ENCODE measurements around the gene CHRM4.

CHRM4 gene

DNA sequence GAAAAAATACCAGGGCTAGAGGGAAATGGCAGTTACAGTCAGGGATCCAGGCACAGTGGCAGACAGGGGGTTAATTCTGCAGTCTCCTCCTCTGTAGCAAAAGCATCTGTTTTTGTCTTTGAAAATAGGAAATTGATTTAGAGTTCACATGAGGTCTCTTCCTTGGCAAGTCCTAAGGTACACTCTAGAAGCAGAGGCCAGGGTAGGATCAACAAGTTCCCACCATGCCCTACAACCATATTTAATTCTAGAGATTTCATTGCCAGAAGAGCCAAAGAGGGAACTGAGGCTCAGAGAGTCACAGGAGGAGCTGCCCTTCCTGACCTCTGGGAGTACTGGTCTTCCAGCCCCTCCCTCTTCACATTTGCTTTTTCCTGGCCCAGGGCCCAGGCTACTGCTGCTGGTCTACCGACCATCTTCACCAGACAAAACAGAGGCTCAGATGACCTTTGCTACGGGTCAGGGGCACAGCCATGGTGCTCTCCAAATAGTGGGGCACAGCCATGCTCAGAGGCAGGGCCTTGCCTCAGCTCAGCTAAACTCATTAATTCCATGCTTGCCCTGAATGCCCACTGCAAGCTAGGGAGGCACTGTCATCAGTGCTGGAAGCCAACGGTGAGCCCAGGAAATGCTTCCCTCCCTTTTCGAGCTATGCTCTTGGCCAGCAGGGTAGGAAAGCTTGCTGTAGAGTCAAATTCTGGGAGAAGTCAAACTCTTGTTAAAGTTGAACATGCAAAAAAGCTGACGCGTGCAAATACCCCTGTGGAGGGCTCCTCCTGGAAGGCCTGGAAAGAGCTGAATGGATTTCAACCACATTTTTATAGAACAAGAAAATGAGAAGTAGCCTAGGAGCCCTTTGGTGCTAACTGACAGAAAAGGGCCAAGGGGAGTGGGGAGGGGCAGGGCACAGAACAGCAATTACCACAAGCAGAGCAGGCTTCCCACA lies 11.7 kb upstream of the CHRM4 start:
- no peak for DNase-seq (ENCODE audit: low read depth)

DNA sequence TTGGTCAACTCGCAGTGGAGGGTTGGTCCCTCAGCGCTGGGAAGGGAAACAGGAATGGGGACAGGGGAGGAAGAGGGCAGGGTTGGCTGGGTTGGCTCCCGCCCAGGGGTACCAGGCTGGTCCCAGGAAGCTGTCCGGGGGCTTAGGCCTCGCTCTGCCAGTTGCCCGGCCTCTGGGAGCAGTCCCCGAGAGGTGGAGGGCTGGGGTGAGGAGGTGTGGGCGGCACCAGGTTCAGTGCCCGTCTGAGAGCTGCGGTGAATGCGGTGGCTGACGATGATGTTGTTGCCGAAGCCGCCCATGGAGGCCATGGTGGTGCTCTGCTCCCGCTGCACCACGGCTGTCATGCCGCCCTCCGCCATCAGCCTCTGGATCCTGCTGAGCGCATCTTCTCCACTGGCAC lies 6.0 kb upstream of the CHRM4 start:
- DNase-seq (ENCODE audit: low read depth), result no peak

DNA sequence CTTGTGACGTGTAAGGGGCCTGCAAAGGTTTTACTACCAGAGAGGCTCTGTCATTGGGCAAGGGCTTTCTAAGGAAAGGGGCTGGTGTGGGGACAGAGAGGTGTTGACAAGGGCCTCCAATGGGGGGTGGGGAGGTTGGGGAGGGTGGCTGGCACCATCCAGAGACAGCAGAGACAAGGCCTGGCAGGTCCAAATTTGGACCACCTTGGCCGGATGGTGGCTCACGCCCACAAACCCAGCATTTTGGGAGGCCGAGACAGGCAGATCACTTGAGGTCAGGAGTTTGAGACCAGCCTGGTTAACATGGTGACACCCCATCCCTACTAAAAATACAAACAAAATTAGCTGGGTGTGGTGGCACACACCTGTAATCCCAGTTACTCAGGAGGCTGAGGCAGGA lies 2.2 kb upstream of the CHRM4 start:
- no peak for DNase-seq (ENCODE audit: low read depth)

DNA sequence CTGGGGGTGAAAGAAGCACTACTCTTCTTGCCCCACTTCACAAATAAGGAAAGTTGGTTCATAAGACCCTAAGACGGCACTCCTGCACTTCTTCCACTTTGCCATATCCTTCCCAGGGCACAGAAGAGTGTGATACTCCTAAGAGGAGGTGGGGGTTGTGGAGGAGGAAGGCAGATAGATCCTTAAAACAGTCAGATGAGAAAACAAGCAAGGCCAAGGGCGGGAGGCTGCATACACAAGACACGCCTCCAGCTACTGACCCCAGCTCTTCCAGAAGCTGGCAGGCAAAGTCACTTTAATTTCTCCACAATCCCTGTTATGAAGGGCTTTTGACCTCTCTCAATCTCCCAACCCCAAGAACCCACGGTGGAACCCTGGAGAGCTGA lies 1.6 kb upstream of the CHRM4 start:
- no peak for DNase-seq (ENCODE audit: low read depth)

DNA sequence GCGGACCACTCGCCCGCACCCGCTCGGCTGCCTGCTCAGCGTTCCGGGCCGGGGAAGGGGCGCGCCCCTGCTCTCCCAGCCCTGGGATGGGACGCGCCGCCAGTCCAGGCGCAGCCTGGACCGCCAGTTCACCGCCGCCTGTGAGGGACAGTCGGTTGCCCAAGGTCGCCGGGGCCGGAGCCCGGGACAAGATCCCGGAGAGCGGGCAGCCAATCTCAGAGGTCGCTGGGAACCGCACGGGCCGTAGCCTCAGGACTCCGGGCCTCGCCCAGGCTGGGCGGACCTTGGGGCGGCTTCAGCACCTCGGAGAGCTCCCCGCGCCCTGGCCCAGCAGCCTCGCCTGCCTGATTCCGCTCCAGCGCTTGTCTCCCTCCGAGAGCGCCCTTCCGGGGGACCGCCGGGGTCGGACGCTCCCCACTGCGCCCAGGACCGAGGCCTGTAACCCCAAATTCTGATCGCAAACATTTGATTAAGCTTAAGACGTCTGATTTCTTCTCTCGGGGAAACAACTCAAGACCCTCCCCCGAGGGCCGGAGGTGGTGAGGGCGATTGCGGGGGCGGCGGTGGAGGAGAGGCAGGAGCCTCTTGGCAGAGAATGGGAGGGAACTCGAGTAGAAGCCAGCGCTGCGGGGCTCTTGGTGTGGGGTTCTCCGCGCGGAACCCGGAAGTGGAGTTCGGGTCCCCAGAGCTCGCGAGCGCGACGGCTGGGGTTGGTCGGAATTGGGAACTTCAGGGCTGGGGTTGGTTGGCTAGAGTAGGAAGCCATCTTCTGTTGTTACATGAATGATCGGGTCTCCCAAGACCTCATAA lies 1.1 kb upstream of the CHRM4 start:
- peak; percentile 57 for DNase-seq (ENCODE audit: low read depth)

DNA sequence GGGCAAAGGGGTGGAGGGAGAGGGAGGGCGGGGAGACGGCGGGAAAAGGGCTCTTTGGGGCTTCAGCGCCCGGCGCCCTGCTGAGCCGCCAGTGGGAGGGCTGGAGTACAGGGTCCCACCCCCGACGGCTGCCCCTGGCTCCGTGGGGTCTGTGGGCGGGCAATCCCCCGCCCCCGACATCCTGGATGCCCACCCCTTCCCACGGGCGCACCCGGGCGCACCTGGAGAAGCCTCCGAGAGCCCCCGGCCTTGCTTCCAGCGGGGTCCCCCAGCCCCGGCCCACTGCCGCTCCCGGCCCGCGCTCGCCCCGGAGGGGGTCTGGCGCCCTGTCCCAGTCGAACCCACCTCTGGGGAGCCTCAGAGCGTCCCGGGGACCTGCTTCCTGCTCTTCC lies 394 bp downstream of the CHRM4 start:
- no peak for DNase-seq (ENCODE audit: low read depth)

DNA sequence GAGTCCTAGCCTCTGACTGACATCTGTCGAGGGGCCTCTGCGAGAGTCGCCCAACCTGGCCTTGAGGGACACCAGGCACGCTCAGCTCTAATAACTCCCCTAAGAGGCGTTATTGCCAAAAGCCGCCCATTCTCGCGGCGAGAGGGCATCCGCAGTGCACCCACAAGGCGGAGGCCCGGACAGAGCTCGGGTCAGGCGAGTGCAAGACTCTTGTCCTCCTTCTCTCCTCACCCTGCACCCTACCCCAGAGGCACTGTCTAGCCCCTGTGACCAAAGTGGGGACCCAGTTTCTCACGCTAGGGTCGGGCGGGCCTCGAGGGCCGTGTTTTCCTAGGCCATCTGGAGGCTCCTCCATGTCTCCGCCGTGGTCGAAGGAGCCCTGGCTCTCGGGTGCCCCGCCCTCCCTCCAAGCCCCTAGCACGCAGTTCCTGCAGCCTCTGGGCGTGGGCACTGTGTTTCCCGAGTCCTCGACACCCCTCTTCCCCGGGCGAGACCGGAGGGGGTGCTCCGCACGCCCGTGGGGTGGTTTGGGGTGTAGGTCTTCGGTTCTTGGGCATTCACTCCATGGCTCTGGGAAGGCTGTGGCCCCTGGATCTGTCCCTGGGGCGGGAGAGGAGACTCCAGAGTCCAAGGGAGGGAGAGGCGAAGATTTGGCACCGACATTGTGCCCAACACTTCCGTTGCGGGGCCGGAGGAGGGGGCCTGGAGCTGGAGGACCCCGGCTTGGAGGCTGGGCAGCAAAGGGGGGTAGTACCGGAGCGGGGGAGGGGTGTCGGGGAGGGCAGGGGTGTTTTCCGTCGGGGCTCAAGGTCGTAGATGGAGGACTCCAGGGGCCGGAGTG lies 1.0 kb downstream of the CHRM4 start:
- DNase-seq (ENCODE audit: low read depth), result no peak

DNA sequence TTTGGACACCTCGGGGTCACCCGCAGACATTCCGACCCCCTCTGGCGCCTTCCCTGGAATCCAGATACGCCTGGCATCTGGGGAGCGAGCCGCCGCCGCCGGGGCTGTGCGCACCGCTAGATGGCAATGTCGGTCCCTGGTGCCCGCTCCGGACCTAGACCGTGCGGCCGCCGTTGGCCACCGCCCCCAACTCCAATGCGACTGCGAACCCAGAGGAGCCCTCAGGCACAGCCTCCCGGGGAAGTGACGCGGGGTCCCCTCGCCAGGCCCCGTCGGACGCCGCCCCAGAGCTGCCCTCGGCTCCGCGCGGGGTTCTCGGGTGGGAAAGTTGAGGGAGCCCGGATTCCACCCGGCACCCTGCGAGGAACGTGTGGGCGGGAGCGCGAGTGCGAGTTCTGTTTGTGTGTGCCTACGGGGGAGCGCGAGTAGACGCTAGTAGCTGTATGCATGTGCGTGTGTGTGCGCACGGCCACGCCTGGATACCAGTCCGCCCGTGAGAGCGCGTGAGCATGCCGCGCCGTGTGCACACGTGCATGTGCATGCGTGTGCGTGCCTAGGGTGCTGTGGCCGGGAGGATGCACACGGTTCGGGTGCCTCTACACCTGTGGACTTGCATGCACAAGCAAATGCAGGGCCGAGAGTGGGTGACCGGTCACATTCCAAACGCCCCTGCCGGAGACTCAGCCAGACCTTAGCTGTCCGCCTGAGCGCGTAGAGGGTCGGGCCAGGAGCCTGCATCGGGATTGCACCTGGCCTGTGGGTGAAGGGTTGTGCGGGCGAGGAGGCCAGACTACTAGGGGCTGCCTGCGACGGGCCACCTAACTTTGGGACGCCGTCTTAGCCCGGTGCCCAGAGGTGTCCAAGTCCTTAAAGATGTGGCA lies 1.9 kb downstream of the CHRM4 start:
- DNase-seq (ENCODE audit: low read depth), result no peak

DNA sequence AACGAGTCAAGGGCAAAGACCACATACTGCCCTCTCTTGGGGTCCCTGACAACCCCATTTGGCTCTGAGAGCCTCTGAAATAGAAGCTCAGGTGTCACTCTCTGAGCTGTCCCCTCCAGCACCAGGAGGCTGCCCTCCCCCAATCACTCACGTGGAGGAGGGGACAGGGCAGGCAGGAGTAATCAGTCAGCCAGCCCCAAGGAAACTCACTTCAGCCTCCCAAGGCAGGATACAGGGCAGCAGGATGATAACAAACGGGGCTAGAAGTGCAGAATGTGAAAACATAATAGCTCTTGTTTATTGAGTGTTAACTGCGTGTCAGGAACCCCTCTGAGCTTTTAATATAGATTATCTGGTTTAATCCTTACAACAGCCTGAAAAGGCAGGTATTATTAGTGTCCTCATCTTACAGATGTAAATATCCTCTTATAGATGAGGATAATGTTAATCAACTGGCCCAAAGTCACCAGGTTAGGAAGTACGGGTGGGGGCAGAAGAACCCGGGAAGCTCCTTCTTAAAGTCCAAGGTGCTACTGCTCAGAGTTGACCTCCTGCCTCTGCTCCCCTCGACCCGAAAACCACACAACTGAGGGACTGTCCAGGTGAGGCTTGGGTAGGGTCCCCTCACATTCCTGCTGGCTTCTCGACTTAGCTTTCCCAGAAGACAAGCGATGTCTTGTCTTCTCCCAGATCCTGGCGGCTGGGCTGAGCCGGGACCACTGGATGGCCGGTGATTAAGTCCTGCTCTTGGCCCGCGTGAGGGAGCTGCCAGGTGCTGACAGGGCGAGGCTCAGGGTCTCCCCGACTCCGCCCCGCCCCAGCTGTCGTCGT lies 2.7 kb downstream of the CHRM4 start:
- no peak for DNase-seq (ENCODE audit: low read depth)

DNA sequence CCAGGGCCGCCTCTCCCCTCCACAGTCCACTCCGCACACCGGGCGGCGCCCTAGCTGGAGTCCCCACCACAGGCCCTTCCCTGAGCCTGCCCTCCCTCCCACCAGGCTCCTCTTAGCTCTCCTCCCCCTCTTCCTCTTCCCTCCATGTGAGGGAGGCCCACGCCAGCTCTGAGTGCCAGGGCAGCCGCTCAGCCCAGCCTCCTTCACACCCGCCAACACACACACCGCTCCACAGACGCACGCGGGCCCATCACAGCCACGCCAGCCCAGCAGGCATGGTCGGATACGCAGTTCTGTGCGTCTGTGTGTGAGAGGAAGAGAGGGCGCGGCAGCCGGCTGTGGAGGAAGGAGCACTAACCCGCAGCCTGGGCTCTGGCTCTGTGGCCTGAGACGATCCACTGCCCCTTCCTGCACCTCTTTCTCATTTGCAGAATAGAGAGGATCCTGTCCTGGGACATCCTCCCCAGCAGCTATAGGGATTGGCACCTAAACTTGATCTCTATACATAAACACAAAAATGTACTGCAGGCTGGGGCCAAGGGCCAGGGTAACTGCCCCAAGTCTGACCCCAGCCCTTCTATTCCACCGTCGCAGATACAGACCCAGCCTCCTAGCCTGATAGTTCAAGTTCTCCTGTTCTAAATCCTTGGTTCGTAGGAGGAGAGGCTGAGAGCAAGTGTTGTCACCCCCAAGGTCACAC lies 3.5 kb downstream of the CHRM4 start:
- no peak for DNase-seq (ENCODE audit: low read depth)

DNA sequence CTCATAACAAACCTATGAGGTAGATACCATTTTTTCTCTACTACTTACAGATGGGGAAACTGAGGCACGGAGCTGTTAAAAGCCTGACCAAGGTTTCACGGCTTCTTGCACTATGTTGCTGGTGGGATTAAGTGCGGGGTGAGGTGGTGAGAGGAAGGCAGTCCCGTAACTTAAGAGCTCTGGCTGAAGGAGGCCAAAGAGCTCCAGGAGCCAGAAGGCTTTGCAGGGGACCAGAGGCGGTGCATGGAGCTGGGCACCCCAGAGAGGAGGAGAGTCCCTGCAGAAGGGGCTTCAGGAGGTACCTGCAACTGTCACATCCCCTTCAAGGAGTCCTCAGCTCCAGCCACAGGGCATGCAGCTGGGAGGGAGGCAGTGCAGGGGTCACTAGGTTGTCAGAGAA lies 4.1 kb downstream of the CHRM4 start:
- no peak for DNase-seq (ENCODE audit: low read depth)

DNA sequence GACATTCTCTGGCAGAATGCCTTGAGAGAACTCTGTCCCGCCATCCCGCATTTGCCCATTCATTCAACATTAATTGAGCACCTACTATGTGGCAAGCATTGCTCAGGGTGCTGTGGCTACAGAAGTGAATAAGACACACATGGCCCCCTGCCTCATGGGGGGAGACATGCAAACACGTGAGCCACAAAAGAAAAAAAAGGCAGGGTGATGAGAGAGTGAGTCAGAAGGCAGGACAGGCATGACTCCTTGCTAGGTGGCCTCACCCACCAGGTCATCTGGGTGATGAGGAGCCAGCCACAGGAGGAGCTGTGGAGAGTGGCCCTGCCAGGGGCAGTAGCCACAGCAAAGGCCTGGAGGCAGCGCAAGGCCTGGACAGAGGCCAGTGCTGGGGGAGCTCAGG lies 4.9 kb downstream of the CHRM4 start:
- DNase-seq (ENCODE audit: low read depth), result no peak

DNA sequence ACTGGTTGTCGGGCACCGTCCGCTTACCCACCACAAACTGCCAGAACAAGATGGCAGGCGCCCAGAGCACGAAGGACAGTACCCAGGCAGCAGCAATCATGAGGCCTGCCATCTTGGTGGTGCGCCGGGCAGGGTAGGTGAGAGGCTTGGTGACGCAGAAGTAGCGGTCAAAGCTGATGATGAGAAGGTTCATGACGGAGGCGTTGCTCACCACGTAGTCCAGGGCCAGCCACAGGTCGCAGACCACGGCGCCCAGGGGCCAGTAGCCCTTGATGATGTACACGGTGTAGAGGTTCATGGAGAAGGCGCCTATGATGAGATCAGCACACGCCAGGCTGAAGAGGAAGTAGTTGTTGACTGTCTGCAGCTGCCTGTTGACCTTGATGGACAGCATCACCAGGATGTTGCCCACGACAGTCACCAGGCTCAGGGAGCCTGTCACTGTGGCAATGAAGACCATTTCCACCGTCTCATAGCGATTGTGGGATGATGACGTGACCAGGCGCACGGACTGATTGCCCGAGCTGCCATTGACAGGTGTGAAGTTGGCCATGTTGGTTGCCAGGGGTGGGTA lies 5.5 kb downstream of the CHRM4 start:
- DNase-seq (ENCODE audit: low read depth), result no peak

DNA sequence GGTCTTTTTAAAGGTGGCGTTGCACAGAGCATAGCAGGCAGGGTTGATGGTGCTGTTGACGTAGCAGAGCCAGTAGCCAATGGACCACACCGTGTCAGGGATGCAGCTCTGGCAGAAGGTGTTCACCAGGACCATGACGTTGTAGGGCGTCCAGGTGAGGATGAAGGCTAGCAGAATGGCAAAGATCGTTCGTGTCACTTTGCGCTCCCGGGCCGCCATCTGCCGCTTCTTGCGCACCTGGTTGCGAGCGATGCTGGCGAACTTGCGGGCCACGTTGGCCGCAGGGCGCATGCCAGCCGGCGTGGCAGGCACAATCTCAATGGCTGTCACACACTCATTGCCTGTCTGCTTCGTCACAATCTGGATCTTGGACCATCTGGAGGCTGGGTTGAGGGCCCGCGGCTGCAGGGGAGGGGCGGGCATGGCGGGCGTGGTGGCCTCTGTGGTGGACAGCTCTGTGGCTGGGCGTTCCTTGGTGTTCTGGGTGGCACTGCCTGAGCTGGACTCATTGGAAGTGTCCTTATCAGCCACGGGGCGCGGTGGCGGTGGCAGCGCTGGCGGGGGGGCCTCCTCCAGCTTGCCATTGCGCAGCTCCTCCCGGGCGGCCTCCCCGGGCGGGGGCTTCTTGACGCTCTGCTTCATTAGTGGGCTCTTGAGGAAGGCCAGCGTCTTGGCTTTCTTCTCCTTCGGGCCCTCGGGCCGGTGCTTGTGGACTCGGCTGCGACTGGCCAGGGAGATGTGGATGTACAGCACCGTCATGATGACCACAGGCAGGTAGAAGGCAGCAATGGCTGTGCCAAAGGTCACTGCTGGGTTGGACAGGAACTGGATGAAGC lies 6.2 kb downstream of the CHRM4 start:
- DNase-seq (ENCODE audit: low read depth), result no peak

DNA sequence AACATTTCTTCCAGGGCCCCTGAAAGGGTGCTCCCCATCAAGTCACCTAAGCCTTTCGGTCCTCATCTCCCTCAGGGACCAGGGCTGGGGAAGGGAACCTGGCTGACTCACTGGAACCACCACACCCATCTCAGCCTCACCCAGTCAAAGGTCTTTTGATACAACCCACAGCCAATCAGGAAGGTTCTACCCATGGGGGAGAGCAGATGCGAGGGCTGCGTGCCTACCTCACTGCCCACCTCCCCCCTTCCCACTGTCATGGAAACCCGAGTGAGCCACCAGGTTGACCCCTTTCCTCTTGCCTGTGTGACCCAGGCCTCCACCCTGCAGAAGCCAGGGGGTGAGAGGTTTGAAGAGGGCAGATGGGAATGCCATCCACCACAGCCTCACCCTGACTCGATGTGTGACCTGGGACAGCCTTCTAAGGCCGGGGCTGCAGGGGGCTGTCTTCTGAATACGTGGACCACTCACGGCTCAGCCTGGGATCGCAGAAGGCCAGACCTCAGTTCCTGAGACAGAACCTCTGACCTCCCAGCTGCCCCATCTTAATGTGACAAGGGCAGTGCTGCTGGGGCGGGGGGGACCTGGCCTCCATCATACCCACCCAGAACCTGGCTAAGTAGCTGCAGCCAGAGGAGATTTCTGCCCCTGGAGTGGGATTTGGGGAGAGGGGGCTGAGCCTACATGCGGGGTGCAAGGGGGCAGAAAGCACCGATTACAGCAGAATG lies 7.4 kb downstream of the CHRM4 start:
- DNase-seq (ENCODE audit: low read depth), result no peak

DNA sequence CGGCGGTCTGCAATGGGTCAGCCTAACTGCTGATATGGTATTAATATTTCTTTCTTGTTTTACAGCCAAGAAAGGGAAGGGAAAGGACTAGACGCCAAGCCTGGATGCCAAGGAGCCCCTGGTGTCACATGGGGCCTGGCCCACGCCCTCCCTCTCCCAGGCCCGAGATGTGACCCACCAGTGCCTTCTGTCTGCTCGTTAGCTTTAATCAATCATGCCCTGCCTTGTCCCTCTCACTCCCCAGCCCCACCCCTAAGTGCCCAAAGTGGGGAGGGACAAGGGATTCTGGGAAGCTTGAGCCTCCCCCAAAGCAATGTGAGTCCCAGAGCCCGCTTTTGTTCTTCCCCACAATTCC lies 8.2 kb downstream of the CHRM4 start:
- no peak for DNase-seq (ENCODE audit: low read depth)

DNA sequence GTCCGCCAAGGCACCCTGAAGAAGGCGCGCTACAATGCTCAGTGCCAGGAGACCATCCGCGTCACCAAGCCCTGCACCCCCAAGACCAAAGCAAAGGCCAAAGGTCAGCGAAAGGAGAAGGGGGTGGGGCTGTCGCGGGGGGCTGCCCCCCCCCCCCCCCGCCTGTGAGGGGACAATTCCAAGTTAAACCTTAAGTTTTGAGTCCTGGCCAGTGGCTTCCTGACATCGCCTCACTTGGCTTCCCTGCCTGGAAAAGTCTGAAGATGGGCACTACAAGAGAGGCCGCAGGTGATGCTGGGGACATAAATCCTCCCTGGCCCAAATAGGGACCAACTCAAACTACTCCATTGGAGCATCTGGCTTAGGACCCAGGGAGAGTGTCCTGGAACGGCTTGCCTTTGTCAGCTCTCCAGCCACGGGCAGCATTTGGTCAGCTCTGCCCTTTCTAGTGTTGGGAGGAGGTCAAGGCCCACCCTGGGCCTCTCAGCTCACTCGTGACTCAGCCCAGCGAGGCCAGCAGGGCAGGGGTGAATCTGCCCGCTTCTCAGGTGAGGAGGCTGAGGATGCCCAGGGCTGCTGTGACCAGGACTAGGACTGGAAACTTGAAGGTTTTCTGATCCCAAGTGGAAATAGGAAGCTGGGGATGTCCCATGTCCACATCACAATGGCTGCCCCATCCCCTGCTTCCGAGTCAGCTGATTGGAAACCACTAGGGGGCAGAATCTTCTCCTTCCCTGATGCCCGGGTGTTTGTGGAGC lies 8.8 kb downstream of the CHRM4 start:
- DNase-seq (ENCODE audit: low read depth), result no peak

All from stimulated activated CD8-positive, alpha-beta memory T cell treated with anti-CD3 and anti-CD28 coated beads, Interleukin-12 subunit alpha, Interleukin-12 subunit beta, amount 100 ng/mL, for 4 hours (primary cell).